HepG2 (cell line): ENCODE results near the gene AQP5. TPM values are rescaled to one million over a fixed set of nuclear protein-coding genes. Genes with fewer than 3 reads are reported as not detected.

Source experiments
- ATAC-seq: fragments of 200-7000 bp; cut with Tn5 transposase; 3 replicates; pipeline ENCODE4 v1.9.1; 2020; ENCODE audit warnings: mild to moderate bottlenecking, moderate library complexity
- BruUV-seq: library from RNA; stranded (reverse); fragments of 400-500 nt; replicated peaks from 2 replicates; lab custom pipeline; 2021; lab: Mats Ljungman, UMichigan
- CTCF ChIA-PET: fragments of 300-600 bp; formaldehyde crosslinking; extraction: SDS; loops from one replicate; lab custom pipeline; 2021; ENCODE audit warnings: low total read pairs, inconsistent platforms, low intra/inter-chr PET ratio; lab: Yijun Ruan, JAX
- POLR2A ChIA-PET: fragments of 350-600 bp; sonication (Branson Sonifier 250); formaldehyde crosslinking; loops from one replicate; lab custom pipeline; 2020; ENCODE audit warnings: antibody characterized with exemption, inconsistent platforms; lab: Yijun Ruan, JAX
- DNase-seq: peaks from one replicate; pipeline ENCODE4 v3.0.0-alpha.2; 2015; ENCODE audit warnings: low spot score
- FAIRE-seq: peaks from 3 replicates; lab custom pipeline; 2011; peaks lifted over from hg19 to GRCh38; lab: Jason Lieb, UNC
- H2AFZ ChIP-seq: one replicate; pipeline ENCODE4 v1.6.1; 2011; ENCODE audit warnings: low read length, inconsistent platforms
- H3K27ac ChIP-seq: fragments of 300-600 bp; 3 replicates; pipeline ENCODE4 v1.8.0; 2011; ENCODE audit warnings: mixed run types, mild to moderate bottlenecking, mixed read lengths, low read length, inconsistent platforms; ENCODE audit not compliant: insufficient read depth; ENCODE audit errors: extremely low read length
- H3K27me3 ChIP-seq, 2 experiments: fragments of 200-600 bp in 1 of 2; 2 replicates in 1 of 2; 3 replicates in 1 of 2; pipeline versions ENCODE4 v1.6.0 to v1.8.0; 2011; ENCODE audit warnings: low read length in 2 of 2, mild to moderate bottlenecking in 2 of 2, moderate library complexity in 2 of 2, inconsistent platforms in 1 of 2; ENCODE audit not compliant: insufficient read depth in 2 of 2, control insufficient read depth in 1 of 2
- H3K36me3 ChIP-seq, 2 experiments: fragments of 200-600 bp in 1 of 2; replicated peaks in 1 of 2; 2 replicates in 1 of 2; 3 replicates in 1 of 2; pipeline versions ENCODE4 v1.5.1 to v1.8.0; 2011; ENCODE audit warnings: low read length in 2 of 2, inconsistent platforms in 1 of 2; ENCODE audit not compliant: insufficient read depth in 2 of 2, control insufficient read depth in 1 of 2
- H3K4me1 ChIP-seq: 2 replicates; pipeline ENCODE4 v1.5.1; 2012; ENCODE audit warnings: low read length, inconsistent platforms; ENCODE audit not compliant: insufficient read depth
- H3K4me2 ChIP-seq: 2 replicates; pipeline ENCODE4 v1.6.0; 2011; ENCODE audit warnings: low read depth, low read length, inconsistent platforms
- H3K4me3 ChIP-seq, 3 experiments: fragments of 200-600 bp in 1 of 3; sonication (generic), shearing (Covaris generic) in 1 of 3; replicated peaks in 1 of 3; 2 replicates each; pipeline ENCODE4 v1.5.1; 2011 to 2016; ENCODE audit warnings: low read length in 3 of 3, inconsistent platforms in 2 of 3, low read depth in 2 of 3, mild to moderate bottlenecking in 2 of 3, control low read depth in 1 of 3, mixed read lengths in 1 of 3; ENCODE audit not compliant: insufficient read depth in 1 of 3
- H3K79me2 ChIP-seq: one replicate; pipeline ENCODE4 v1.6.1; 2011; ENCODE audit warnings: low read length, inconsistent platforms; ENCODE audit not compliant: insufficient read depth
- H3K9ac ChIP-seq: 2 replicates; pipeline ENCODE4 v1.6.0; 2011; ENCODE audit warnings: mild to moderate bottlenecking, low read depth, low read length, inconsistent platforms; ENCODE audit not compliant: insufficient read depth
- H3K9me3 ChIP-seq: 2 replicates; pipeline ENCODE4 v1.5.1; 2012; ENCODE audit warnings: mild to moderate bottlenecking, low read length
- H4K20me1 ChIP-seq: 2 replicates; pipeline ENCODE4 v1.6.0; 2011; ENCODE audit warnings: inconsistent platforms, mild to moderate bottlenecking, low read length, moderate library complexity; ENCODE audit not compliant: insufficient read depth
- CHD2 ChIP-seq: IDR thresholded peaks from 2 replicates; pipeline ENCODE4 v1.6.1; 2011; ENCODE audit warnings: low read depth, low read length, improper control_type of control experiment
- DZIP1 ChIP-seq: sonication (generic); formaldehyde crosslinking; IDR thresholded peaks from 2 replicates; pipeline ENCODE4 v1.5.0; 2020; ENCODE audit warnings: mild to moderate bottlenecking, missing genetic modification reagents
- GTF3A ChIP-seq: sonication (generic); formaldehyde crosslinking; conservative IDR thresholded peaks from 2 replicates; pipeline ENCODE4 v1.4.0; 2020; ENCODE audit warnings: mild to moderate bottlenecking, missing genetic modification reagents
- HMG20B ChIP-seq: conservative IDR thresholded peaks from 2 replicates; pipeline ENCODE4 v1.6.1; 2016; ENCODE audit warnings: missing genetic modification reagents, missing compliant biosample characterization
- PCBP1 ChIP-seq: fragments of 200-400 bp; formaldehyde crosslinking; IDR thresholded peaks from 2 replicates; pipeline ENCODE4 v1.6.1; 2017; ENCODE audit warnings: mild to moderate bottlenecking, low read depth, low read length, borderline replicate concordance
- POLR2A ChIP-seq, 2 experiments: IDR thresholded peaks; 2 replicates each; pipeline ENCODE4 v1.6.1; 2011; ENCODE audit warnings: low read depth in 2 of 2, low read length in 2 of 2, mild to moderate bottlenecking in 1 of 2, moderate library complexity in 1 of 2; ENCODE audit not compliant: insufficient read depth in 1 of 2
- ZBTB49 ChIP-seq: sonication (generic); formaldehyde crosslinking; IDR thresholded peaks from 2 replicates; pipeline ENCODE4 v1.4.0; 2020; ENCODE audit warnings: missing genetic modification reagents, borderline replicate concordance
- ZHX2 ChIP-seq, 2 experiments: sonication (generic) in 1 of 2; formaldehyde crosslinking in 1 of 2; IDR thresholded peaks; 2 replicates each; pipeline versions ENCODE4 v1.6.1 to v1.9.0; 2014 to 2022; ENCODE audit warnings: antibody characterized with exemption in 1 of 2, borderline replicate concordance in 1 of 2, inconsistent platforms in 1 of 2, low read depth in 1 of 2, missing genetic modification reagents in 1 of 2
- ZNF333 ChIP-seq: sonication (generic); formaldehyde crosslinking; IDR thresholded peaks from 2 replicates; pipeline ENCODE4 v1.4.0; 2020; ENCODE audit warnings: mild to moderate bottlenecking, missing genetic modification reagents, borderline replicate concordance
- ZNF674 ChIP-seq: sonication (generic); formaldehyde crosslinking; IDR thresholded peaks from 2 replicates; pipeline ENCODE4 v1.5.0; 2020; ENCODE audit warnings: low read depth, mild to moderate bottlenecking, missing genetic modification reagents
- ZNF724P ChIP-seq: sonication (generic); formaldehyde crosslinking; IDR thresholded peaks from 2 replicates; pipeline ENCODE4 v1.8.0; 2022; ENCODE audit warnings: missing genetic modification reagents, borderline replicate concordance
- WGBS: methylation state at CpG from one replicate; pipeline ENCODE4 v1.1.6; 2017; ENCODE audit warnings: low lambda C conversion rate; 5-methylcytosine and 5-hydroxymethylcytosine counted together
- in situ Hi-C: cut with HindIII; loops from 2 replicates; pipeline ENCODE4 v1.10.0; 2017; ENCODE audit warnings: low pct_unique_long_range_greater_than_20kb; ENCODE audit not compliant: extremely low pct_ligation_motif_present
- intact Hi-C: fragments of 100-400 bp; cut with micrococcal nuclease; formaldehyde crosslinking; loops from one replicate; pipeline ENCODE4 v1.10.0; 2022; ENCODE audit not compliant: unreplicated experiment
- polyA plus RNA-seq, 8 experiments: library from polyadenylated mRNA; depleted of rRNA in 3 of 8; stranded (reverse) in 7 of 8; unstranded in 1 of 8; fragments of >200 nt; fragmentation: Illumina TruSeq in 4 of 8; extraction: Trizol in 4 of 8; gene quantifications; 2 replicates each; pipeline versions ENCODE4 v1.2.1 to v1.2.3, GENCODE V29; 2011 to 2016; ENCODE audit warnings: low read depth in 4 of 8, missing spikeins in 1 of 8, mixed read lengths in 1 of 8; ENCODE audit not compliant: insufficient read depth in 1 of 8
- total RNA-seq, 5 experiments: library from RNA; depleted of rRNA; stranded (reverse); fragments of >200 nt; fragmentation: Illumina TruSeq; extraction: Trizol; gene quantifications; 2 replicates each; pipeline ENCODE4 v1.2.3, GENCODE V29; 2016; ENCODE audit warnings: low read depth in 1 of 5

Gene AQP5
- total and polyA plus RNA-seq, 2 of the 13 experiments (the other 11 are each of a cell fraction or from before 2014, with no cell fraction given) = not detected

- peak; percentile 79 for ATAC-seq
- Histone ChIP-seq H3K79me2 (no peaks in the 10 kb centered on the region), H3K4me2 (peak overlapping the region; percentile 91), H3K9ac (no peak overlapping the region), H2AFZ (no peak overlapping the region), H4K20me1 (no peaks in the 10 kb centered on the region), H3K27ac (no peak overlapping the region), H3K27me3 (peaks cover 5 to 65% of the 10 kb centered on the region in 2 experiments), H3K9me3 (no peaks in the 10 kb centered on the region), H3K4me1 (peaks cover 54% of the 10 kb centered on the region), H3K4me3 (peak overlapping the region; percentile 33 to 69 (median 40); a peak in 5 of 6 replicates), H3K36me3 (no peaks in the 10 kb centered on the region)
- in situ Hi-C loops (no loop called here), intact Hi-C loops (loop anchor here (1.0 kb wide), 4 partner anchors 14 to 103 kb away; no protein-coding TSS in a partner anchor)
- DNase-seq = peak; percentile 71
- BruUV-seq = no TSS peak
- 10% methylated on average over 8 of the region's 40 CpGs for WGBS
- CTCF ChIA-PET = interaction anchor here (0.8 to 3.9 kb wide), 6 partner anchors 72 to 107 kb away, joined by 3 to 65 read pairs (median 4); partner anchors contain the start of gene ASIC1
- FAIRE-seq = peak; percentile 52
- POLR2A ChIA-PET = interaction anchor here (0.7 to 3.0 kb wide), 3 partner anchors 12 to 200 kb away, joined by 3 to 24 read pairs (median 3); partner anchors contain the start of gene CERS5
- TF ChIP-seq ZNF724P (CRISPR knock-in tag) (no peak), ZNF674 (CRISPR knock-in tag) (0 out of 2 replicates have a peak, but pooled peaks have one; percentile 70), POLR2A (IDR thresholded peaks at IDR 0.05; ENCODE audit: insufficient read depth in 1 of 2, low read depth in 2 of 2, low read length in 2 of 2) (no peak), HMG20B (CRISPR knock-in tag) (no peak), ZHX2 (IDR thresholded peaks at IDR 0.05; ENCODE audit: low read depth) (no peak), ZHX2 (CRISPR knock-in tag; IDR thresholded peaks at IDR 0.05; ENCODE audit: borderline replicate concordance) (no peak), ZBTB49 (no peak), PCBP1 (no peak), GTF3A (0 out of 2 replicates have a peak, but pooled peaks have one; percentile 62), ZNF333 (CRISPR knock-in tag) (peak; percentile 83; the same call in 1 of the 2 replicates), DZIP1 (CRISPR knock-in tag) (no peak), CHD2 (no peak)
Observed at GRCh38 chr12:49967042-49967776, 5.5 kb downstream of the AQP5 start.
